ENCODE data around the gene LYAR.

The LYAR gene, protein sequence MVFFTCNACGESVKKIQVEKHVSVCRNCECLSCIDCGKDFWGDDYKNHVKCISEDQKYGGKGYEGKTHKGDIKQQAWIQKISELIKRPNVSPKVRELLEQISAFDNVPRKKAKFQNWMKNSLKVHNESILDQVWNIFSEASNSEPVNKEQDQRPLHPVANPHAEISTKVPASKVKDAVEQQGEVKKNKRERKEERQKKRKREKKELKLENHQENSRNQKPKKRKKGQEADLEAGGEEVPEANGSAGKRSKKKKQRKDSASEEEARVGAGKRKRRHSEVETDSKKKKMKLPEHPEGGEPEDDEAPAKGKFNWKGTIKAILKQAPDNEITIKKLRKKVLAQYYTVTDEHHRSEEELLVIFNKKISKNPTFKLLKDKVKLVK

DNA sequence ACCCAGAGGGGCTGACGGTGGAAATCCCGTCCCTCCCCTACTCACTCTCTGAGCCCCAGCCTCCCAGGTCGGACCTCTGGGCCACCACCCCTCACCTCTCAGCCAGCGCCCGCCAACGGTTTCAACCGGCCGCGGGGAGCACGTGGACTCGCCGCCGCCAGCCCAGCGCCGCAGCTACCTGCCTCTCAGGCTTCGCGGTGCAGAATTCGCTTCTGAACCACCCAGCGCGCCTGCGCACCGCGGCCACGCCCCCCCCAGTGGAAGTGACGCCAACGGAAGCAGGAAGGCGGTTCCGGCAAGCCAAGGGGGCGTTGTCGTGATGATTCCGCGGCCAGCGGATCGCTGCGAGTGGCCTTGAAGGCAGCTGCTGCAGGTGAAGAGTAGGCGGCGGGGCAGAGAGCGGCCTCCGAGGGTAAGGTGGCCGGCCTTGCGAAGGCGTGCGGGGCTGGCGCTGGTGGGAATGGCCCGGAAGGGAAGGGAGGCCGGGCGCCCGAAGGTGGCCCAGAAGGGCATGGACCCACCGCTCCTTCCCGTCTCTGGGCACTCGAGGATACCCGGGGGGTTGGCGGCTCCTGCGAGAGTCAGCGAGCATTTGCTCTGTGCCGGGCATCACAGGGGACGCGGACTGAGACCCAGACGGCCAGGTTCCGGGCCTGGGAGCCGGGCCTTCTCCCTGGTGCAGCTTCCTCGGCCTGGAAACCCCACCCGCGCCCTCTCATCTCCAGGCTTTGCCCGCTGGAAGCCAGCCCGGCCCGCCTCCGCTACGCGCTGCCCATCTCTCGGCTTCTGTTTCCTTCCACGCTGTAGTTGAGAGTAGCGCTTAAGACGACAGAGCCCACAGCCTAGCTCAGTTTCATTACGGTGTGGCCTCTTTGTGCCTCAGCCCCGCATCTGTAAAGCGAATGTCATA, at the start of gene LYAR, which contains the start of gene ZBTB49:
TSS of gene LYAR (minus strand) at position 214 of the 910 bp plus-strand sequence. CDS start 6,412 bp downstream, outside the sequence.
TSS of gene ZBTB49 (plus strand) at position 311 of the 910 bp plus-strand sequence. CDS start 9,695 bp downstream, outside the sequence.
- H2AFZ ChIP-seq (ENCODE audit: low read depth) = peak within 1 kb of the TSS; percentile 52; the same call in 1 of the 2 replicates
- TF ChIP-seq, protein P1, sequence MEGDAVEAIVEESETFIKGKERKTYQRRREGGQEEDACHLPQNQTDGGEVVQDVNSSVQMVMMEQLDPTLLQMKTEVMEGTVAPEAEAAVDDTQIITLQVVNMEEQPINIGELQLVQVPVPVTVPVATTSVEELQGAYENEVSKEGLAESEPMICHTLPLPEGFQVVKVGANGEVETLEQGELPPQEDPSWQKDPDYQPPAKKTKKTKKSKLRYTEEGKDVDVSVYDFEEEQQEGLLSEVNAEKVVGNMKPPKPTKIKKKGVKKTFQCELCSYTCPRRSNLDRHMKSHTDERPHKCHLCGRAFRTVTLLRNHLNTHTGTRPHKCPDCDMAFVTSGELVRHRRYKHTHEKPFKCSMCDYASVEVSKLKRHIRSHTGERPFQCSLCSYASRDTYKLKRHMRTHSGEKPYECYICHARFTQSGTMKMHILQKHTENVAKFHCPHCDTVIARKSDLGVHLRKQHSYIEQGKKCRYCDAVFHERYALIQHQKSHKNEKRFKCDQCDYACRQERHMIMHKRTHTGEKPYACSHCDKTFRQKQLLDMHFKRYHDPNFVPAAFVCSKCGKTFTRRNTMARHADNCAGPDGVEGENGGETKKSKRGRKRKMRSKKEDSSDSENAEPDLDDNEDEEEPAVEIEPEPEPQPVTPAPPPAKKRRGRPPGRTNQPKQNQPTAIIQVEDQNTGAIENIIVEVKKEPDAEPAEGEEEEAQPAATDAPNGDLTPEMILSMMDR (conservative IDR thresholded peaks at IDR 0.05; ENCODE audit: low read depth, low read length) = no peak

DNA sequence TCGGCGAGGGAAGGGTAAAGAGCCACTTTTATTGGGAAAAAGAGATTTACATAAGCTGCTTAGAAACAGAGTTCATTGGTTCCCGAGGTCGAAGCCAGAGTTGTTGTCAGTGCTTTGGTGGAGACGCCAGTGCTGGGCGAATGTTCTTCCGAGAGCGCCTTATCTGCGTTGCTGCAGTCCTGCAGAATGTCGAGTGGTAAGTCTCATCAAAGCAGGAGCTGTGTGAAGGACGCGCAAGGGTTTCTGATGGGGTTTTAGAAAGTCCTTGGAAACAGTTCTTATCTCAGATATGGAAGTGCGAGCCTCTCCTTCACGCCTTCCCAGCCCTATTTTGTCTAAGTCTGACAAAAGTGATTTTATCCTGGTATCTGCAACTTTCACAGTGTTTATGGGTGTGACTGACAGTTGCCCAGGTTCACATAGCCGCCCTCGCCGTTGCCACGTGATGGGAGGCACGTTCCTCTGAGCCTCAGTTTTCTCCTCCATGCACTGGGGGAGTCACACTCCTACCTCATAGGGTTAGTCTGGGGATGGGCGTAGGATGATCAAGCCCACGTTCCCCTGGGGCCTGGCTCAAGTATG, 49.6 kb upstream of the LYAR start:
- H3K36me3 ChIP-seq (ENCODE audit: insufficient read depth) = no peaks in the 10 kb centered on the region
- TF ChIP-seq, protein P1 (conservative IDR thresholded peaks at IDR 0.05; ENCODE audit: low read depth, low read length) = no peak
- H3K79me2 ChIP-seq (ENCODE audit: insufficient read depth, low read depth) = no peaks in the 10 kb centered on the region
- H4K20me1 ChIP-seq (ENCODE audit: insufficient read depth) = no peaks in the 10 kb centered on the region
- H3K4me2 ChIP-seq = no peak overlapping the region
- no peak overlapping the region for H3K4me3 ChIP-seq (IDR thresholded peaks at IDR 0.05; ENCODE audit: insufficient read depth, low read depth, low read length)
- H3K4me1 ChIP-seq (ENCODE audit: low read depth, poor library complexity, severe bottlenecking) = peaks cover 14% of the 10 kb centered on the region
- H2AFZ ChIP-seq (ENCODE audit: low read depth) = no peak overlapping the region
- H3K9ac ChIP-seq = no peak overlapping the region
- H3K27ac ChIP-seq = no peak overlapping the region
- H3K27me3 ChIP-seq (ENCODE audit: insufficient read depth, low read depth) = no peaks in the 10 kb centered on the region

More for the DNA sequence above, at the start of gene LYAR, which contains the start of gene ZBTB49:
- Histone ChIP-seq H3K4me3 (IDR thresholded peaks at IDR 0.05; ENCODE audit: insufficient read depth, low read depth, low read length) (peak within 1 kb of the TSS; percentile 67), H3K79me2 (ENCODE audit: insufficient read depth, low read depth) (peaks cover 33% of the 10 kb centered on the region), H3K9ac (peak within 1 kb of the TSS; percentile 83), H3K4me1 (ENCODE audit: low read depth, poor library complexity, severe bottlenecking) (peaks cover 13% of the 10 kb centered on the region), H3K27me3 (ENCODE audit: insufficient read depth, low read depth) (no peaks in the 10 kb centered on the region), H3K27ac (peak within 1 kb of the TSS; percentile 53; the same call in 1 of the 2 replicates), H4K20me1 (ENCODE audit: insufficient read depth) (no peaks in the 10 kb centered on the region), H3K4me2 (peak within 1 kb of the TSS; percentile 78), H3K36me3 (ENCODE audit: insufficient read depth) (no peaks in the 10 kb centered on the region; the same call in 1 of the 2 replicates)

DNA sequence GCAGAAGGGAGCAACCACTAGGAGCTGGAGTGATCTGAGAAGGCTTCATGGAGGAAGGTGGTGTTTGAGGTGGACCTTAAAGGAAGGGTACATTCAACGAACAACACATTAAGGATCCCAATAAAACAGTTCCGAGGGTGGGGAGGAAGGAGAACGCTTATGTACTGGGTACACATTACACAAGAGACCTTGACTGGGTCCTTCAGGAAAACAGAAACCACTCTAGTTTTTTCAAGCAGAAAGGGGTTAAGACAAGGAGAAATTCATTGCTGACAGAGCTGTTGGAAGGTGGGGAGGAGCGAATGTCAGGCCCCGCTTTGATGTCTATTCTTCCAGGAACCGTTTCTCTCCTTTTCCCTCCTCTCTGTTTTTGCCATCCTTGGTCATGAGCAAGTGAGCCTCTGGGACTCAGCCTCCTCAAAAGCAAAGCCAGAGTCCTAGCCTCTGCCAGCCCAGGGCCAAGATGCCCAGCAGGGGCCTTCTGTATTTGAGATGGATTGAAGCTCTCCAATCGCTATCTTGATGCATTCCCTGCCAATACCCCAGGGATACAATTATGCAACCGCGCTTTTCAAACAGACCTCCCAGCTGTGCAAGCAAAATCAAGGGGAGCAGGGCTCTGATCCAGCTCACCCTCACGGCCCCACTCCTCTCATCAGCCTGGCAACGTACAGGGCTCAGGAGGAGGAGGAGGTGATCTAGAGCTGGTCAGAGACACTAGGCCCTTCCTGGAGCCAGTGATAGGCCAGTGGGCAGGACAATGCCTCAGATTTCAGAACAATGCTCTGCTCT, 48.5 kb upstream of the LYAR start:
- Histone ChIP-seq H3K27ac (no peak overlapping the region), H3K4me3 (IDR thresholded peaks at IDR 0.05; ENCODE audit: insufficient read depth, low read depth, low read length) (no peak overlapping the region), H4K20me1 (ENCODE audit: insufficient read depth) (no peaks in the 10 kb centered on the region), H3K4me1 (ENCODE audit: low read depth, poor library complexity, severe bottlenecking) (peaks cover 2% of the 10 kb centered on the region), H3K4me2 (no peak overlapping the region), H3K9ac (no peak overlapping the region), H3K79me2 (ENCODE audit: insufficient read depth, low read depth) (no peaks in the 10 kb centered on the region), H3K27me3 (ENCODE audit: insufficient read depth, low read depth) (no peaks in the 10 kb centered on the region), H3K36me3 (ENCODE audit: insufficient read depth) (no peaks in the 10 kb centered on the region), H2AFZ (ENCODE audit: low read depth) (no peak overlapping the region)
- TF ChIP-seq, protein P1 (conservative IDR thresholded peaks at IDR 0.05; ENCODE audit: low read depth, low read length) = no peak
